Adrenal gland (tissue), 5 donors: ENCODE data around the gene MALAT1.

ENCODE experiments used
- POLR2A ChIP-seq, 2 donors: fragments of 450-650 bp; IDR thresholded peaks; one replicate each; pipeline ENCODE4 v1.6.1; 2017; ENCODE audit warnings: antibody characterized with exemption in 2 of 2, mild to moderate bottlenecking in 2 of 2, moderate library complexity in 1 of 2
- TF ChIP-seq, protein P1 (sequence below), 6 experiments: fragments of 450-650 bp in 4 of 6; fragments of 200-600 bp in 2 of 6; sonication (generic) in 1 of 6; IDR thresholded peaks; 1 replicate in 5 of 6; 2 replicates in 1 of 6; pipeline versions ENCODE4 v1.5.1 to v1.8.0; 2016 to 2021; ENCODE audit warnings: antibody characterized with exemption in 6 of 6, mild to moderate bottlenecking in 2 of 6, moderate library complexity in 1 of 6
- donor health status: DM: no; HTN: no; CAD: no.

DNA sequence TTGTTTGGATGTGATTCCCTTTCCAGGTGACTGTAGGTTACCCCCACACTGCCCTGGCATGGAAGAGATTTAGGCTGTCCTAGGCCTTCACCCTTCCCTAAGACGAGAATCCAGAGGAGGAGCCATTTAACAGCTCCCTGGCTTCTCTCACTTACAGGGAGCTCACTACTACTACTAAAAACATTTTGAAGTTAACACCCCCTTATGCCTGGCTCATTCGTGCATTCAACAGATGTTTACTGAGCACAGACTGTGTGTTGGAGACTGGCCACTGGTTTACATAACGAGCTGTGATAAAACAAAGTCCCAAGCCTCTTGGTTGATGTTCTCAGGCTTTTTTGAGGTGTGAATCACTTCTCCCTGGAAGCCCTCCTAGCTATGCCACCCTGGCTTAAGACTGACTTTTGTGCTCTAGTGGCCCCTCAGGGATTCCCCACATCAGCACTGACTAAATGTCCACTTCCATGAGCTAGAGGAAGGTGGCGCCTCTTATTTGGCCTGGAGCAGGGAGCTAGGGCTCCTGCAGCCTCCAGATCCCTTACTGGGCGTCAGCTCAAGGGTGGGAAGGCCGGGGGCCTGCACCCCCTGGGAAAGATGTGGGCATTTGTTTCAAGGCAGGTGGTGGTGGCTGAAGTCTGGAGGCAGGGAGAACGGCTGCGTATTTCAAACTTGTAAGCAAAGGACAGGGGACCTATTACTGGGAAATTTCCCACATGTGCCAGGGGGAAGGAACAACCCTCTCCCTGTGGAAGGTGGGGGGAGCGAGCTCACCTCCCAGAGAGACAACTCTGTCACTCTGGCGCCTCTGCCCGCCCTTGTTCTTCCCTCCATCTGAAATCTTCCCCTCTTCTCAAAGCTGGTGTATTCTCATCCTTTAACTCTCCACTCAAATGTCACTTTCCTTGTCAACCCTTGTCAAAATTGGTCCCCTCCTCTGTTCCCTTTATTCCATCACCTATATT, 19.4 kb upstream of the MALAT1 start:
- TF ChIP-seq, protein P1, sequence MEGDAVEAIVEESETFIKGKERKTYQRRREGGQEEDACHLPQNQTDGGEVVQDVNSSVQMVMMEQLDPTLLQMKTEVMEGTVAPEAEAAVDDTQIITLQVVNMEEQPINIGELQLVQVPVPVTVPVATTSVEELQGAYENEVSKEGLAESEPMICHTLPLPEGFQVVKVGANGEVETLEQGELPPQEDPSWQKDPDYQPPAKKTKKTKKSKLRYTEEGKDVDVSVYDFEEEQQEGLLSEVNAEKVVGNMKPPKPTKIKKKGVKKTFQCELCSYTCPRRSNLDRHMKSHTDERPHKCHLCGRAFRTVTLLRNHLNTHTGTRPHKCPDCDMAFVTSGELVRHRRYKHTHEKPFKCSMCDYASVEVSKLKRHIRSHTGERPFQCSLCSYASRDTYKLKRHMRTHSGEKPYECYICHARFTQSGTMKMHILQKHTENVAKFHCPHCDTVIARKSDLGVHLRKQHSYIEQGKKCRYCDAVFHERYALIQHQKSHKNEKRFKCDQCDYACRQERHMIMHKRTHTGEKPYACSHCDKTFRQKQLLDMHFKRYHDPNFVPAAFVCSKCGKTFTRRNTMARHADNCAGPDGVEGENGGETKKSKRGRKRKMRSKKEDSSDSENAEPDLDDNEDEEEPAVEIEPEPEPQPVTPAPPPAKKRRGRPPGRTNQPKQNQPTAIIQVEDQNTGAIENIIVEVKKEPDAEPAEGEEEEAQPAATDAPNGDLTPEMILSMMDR (IDR thresholded peaks at IDR 0.05): peak in 3 of 6 experiments; percentile 13 to 31 (median 18)
- TF ChIP-seq POLR2A (IDR thresholded peaks at IDR 0.05): peak in 1 of 2 donors; percentile 30
